ENCODE data around the gene LENG9.
"Not testable (repeated sequence)": the region's sequence is repeated elsewhere in the genome, so short reads cannot be mapped to it uniquely, and the experiment has no call there.

LENG9 gene

GRCh38 chr19:54473071-54473891, 9.7 kb upstream of the LENG9 start, which contains the start of gene CDC42EP5:
TSS of gene CDC42EP5 (minus strand) at chr19:54473296. CDS start at chr19:54465547, 7,749 bp downstream.
- TF ChIP-seq CTCF (IDR thresholded peaks at IDR 0.05; ENCODE audit: low read depth, low read length) = no peak

GRCh38 chr19:54470991-54471782, 7.6 kb upstream of the LENG9 start:
- Histone ChIP-seq H3K9me3 (ENCODE audit: severe bottlenecking) (no peaks in the 10 kb centered on the region), H3K27ac (no peak overlapping the region), H3K27me3 (ENCODE audit: insufficient read depth, low read depth, severe bottlenecking) (peaks cover 43% of the 10 kb centered on the region), H3K36me3 (no peaks in the 10 kb centered on the region), H3K4me3 (ENCODE audit: low read depth, low read length) (peak overlapping the region; percentile 37)
- TF ChIP-seq CTCF (IDR thresholded peaks at IDR 0.05; ENCODE audit: low read depth, low read length) = no peak
- DNase-seq = no peak

More at GRCh38 chr19:54473071-54473891, 9.7 kb upstream of the LENG9 start, which contains the start of gene CDC42EP5:
- H3K4me3 ChIP-seq (ENCODE audit: low read depth, low read length) = no peak within 1 kb of the TSS
- no peak within 1 kb of the TSS for H3K27ac ChIP-seq
- no peaks in the 10 kb centered on the region for H3K36me3 ChIP-seq
- peaks cover 3% of the 10 kb centered on the region for H3K9me3 ChIP-seq (ENCODE audit: severe bottlenecking)
- peaks cover 49% of the 10 kb centered on the region for H3K27me3 ChIP-seq (ENCODE audit: insufficient read depth, low read depth, severe bottlenecking)
- DNase-seq = no peak

GRCh38 chr19:54470276-54470887, 6.8 kb upstream of the LENG9 start:
- no peak for DNase-seq
- no peak for TF ChIP-seq CTCF (IDR thresholded peaks at IDR 0.05; ENCODE audit: low read depth, low read length)
- H3K4me3 ChIP-seq (ENCODE audit: low read depth, low read length) = no peak overlapping the region
- peaks cover 43% of the 10 kb centered on the region for H3K27me3 ChIP-seq (ENCODE audit: insufficient read depth, low read depth, severe bottlenecking)
- H3K9me3 ChIP-seq (ENCODE audit: severe bottlenecking) = no peaks in the 10 kb centered on the region
- no peaks in the 10 kb centered on the region for H3K36me3 ChIP-seq
- H3K27ac ChIP-seq = no peak overlapping the region

GRCh38 chr19:54469496-54469934, 5.9 kb upstream of the LENG9 start:
- no peak for TF ChIP-seq CTCF (IDR thresholded peaks at IDR 0.05; ENCODE audit: low read depth, low read length)
- Histone ChIP-seq H3K27me3 (ENCODE audit: insufficient read depth, low read depth, severe bottlenecking) (peaks cover 43% of the 10 kb centered on the region), H3K36me3 (no peaks in the 10 kb centered on the region), H3K27ac (no peak overlapping the region), H3K9me3 (ENCODE audit: severe bottlenecking) (no peaks in the 10 kb centered on the region), H3K4me3 (ENCODE audit: low read depth, low read length) (no peak overlapping the region)
- no peak for DNase-seq

- DNase-seq; H3K9me3 ChIP-seq (ENCODE audit: severe bottlenecking); H3K4me3 ChIP-seq (ENCODE audit: low read depth, low read length); H3K27ac ChIP-seq: not testable (repeated sequence)
- peaks cover 12% of the 10 kb centered on the region for H3K36me3 ChIP-seq
- peaks cover 28% of the 10 kb centered on the region for H3K27me3 ChIP-seq (ENCODE audit: insufficient read depth, low read depth, severe bottlenecking)
Observed at GRCh38 chr19:54466110-54466480, 2.5 kb upstream of the LENG9 start.

All from WERI-Rb-1 (cell line).